GM20000 (cell line): ENCODE measurements around the gene CUL3.
A peak's percentile ranks its signal among the peaks of the same experiment; 100 is the strongest.
"Not testable (repeated sequence)": the region's sequence is repeated elsewhere in the genome, so short reads cannot be mapped to it uniquely, and the experiment has no call there.

Experiments
- DNase-seq: peaks from one replicate; pipeline ENCODE4 v3.0.0; 2012; ENCODE audit warnings: low spot score
- CTCF ChIP-seq: IDR thresholded peaks from 2 replicates; pipeline ENCODE4 v1.5.1; 2012; ENCODE audit warnings: mild to moderate bottlenecking, control low read depth; ENCODE audit errors: extremely low read depth, missing control alignments

CUL3 gene

GRCh38 chr2:224594840-224595239 is 9.7 kb upstream of the CUL3 start:
- DNase-seq: no peak
- no peak for TF ChIP-seq CTCF

- no peak for TF ChIP-seq CTCF
- no peak for DNase-seq
Measured at GRCh38 chr2:224591220-224591619, 6.1 kb upstream of the CUL3 start.

GRCh38 chr2:224586127-224586695 is 1.0 kb upstream of the CUL3 start:
- TF ChIP-seq CTCF: no peak
- DNase-seq: peak; percentile 41

- peak; percentile 81 for DNase-seq
- no peak for TF ChIP-seq CTCF
Measured at GRCh38 chr2:224584785-224585210, 365 bp downstream of the CUL3 start.

- DNase-seq: no peak
- TF ChIP-seq CTCF: no peak
Measured at GRCh38 chr2:224584111-224584784, 915 bp downstream of the CUL3 start.

- not testable (repeated sequence) for DNase-seq
Measured at GRCh38 chr2:224583033-224583432, 2.1 kb downstream of the CUL3 start.

GRCh38 chr2:224580248-224580647 is 4.9 kb downstream of the CUL3 start:
- no peak for TF ChIP-seq CTCF
- DNase-seq: no peak

- no peak for DNase-seq
Measured at GRCh38 chr2:224579411-224579810, 5.8 kb downstream of the CUL3 start.

More at GRCh38 chr2:224579411-224579810, 5.8 kb downstream of the CUL3 start:
- TF ChIP-seq CTCF: no peak
